A549 treated with AZD9567 at 1 μM for 4 hours (cell line): ENCODE results near the gene VCY. TPM values are rescaled to one million over a fixed set of nuclear protein-coding genes. Genes with fewer than 3 reads are reported as not detected.

Experiments used
- total RNA-seq: library from RNA; stranded (reverse); fragments of 200-300 nt; extraction: Qiagen RNA extraction; gene quantifications from 5 replicates; pipeline ENCODE4 v1.2.3, GENCODE V29; 2022; ENCODE audit not compliant: insufficient read depth

VCY gene
- not detected in 5 replicates for total RNA-seq

GRCh38 chrY:13986373-13986772 lies at the start of gene VCY:
Gene VCY, minus strand, starts transcription at chrY:13986473. Its CDS starts 33 bp downstream, at chrY:13986440.

Other genes starting within 250 kb of the VCY start
- gene VCY1B, start 69.8 kb upstream of the VCY start, total RNA-seq = not detected in 5 replicates